CD14-positive monocyte (primary cell): ENCODE measurements around the gene IGF2R. TPM values are rescaled to one million over a fixed set of nuclear protein-coding genes. Genes with fewer than 3 reads are reported as not detected.
"Not testable (repeated sequence)": the region's sequence is repeated elsewhere in the genome, so short reads cannot be mapped to it uniquely, and the experiment has no call there.

ENCODE experiments used
- DNase-seq, 3 donors: peaks; one replicate each; pipeline ENCODE4 v3.0.0-alpha.2; 2011 to 2022
- H2AFZ ChIP-seq: 2 replicates; pipeline ENCODE4 v1.6.0; 2012; ENCODE audit warnings: mild to moderate bottlenecking, low read depth, low read length, inconsistent platforms; ENCODE audit not compliant: insufficient read depth, poor library complexity, severe bottlenecking
- H3K27ac ChIP-seq, 2 donors: 1 replicate in 1 of 2; 2 replicates in 1 of 2; pipeline ENCODE4 v1.5.1; 2012 to 2013; ENCODE audit warnings: low read length in 2 of 2, control low read depth in 1 of 2, inconsistent platforms in 1 of 2, low read depth in 1 of 2, mild to moderate bottlenecking in 1 of 2
- H3K27me3 ChIP-seq, 2 donors: one replicate each; pipeline versions ENCODE4 v1.6.0 to v1.6.1; 2011 to 2013; ENCODE audit warnings: low read length in 2 of 2; ENCODE audit not compliant: control insufficient read depth in 2 of 2, insufficient read depth in 2 of 2
- H3K36me3 ChIP-seq, 2 donors: replicated peaks in 1 of 2; 1 replicate in 1 of 2; 2 replicates in 1 of 2; pipeline versions ENCODE4 v1.5.1 to v1.6.1; 2012 to 2013; ENCODE audit warnings: low read length in 2 of 2, control low read depth in 1 of 2, inconsistent platforms in 1 of 2, mild to moderate bottlenecking in 1 of 2; ENCODE audit not compliant: insufficient read depth in 2 of 2, control insufficient read depth in 1 of 2
- H3K4me1 ChIP-seq, 2 donors: 1 replicate in 1 of 2; 2 replicates in 1 of 2; pipeline versions ENCODE4 v1.5.1 to v1.6.1; 2012 to 2013; ENCODE audit warnings: low read length in 2 of 2, control low read depth in 1 of 2, inconsistent platforms in 1 of 2, mild to moderate bottlenecking in 1 of 2, moderate library complexity in 1 of 2; ENCODE audit not compliant: insufficient read depth in 2 of 2, control insufficient read depth in 1 of 2
- H3K4me2 ChIP-seq: replicated peaks from 2 replicates; pipeline ENCODE3; 2012; ENCODE audit warnings: low read length, moderate library complexity, mild to moderate bottlenecking; ENCODE audit not compliant: poor library complexity, severe bottlenecking; ENCODE audit errors: extremely low read depth
- H3K4me3 ChIP-seq, 3 experiments: fragments of 200-600 bp in 1 of 3; sonication (generic) in 1 of 3; replicated peaks in 1 of 3; 1 replicate in 2 of 3; 2 replicates in 1 of 3; pipeline ENCODE4 v1.5.1; 2011 to 2013; ENCODE audit warnings: low read length in 3 of 3, mild to moderate bottlenecking in 3 of 3, control low read depth in 2 of 3, low read depth in 2 of 3, inconsistent platforms in 1 of 3, moderate library complexity in 1 of 3
- H3K79me2 ChIP-seq: 2 replicates; pipeline ENCODE4 v1.6.0; 2012; ENCODE audit warnings: mild to moderate bottlenecking, control low read depth, inconsistent platforms, low read length, moderate library complexity; ENCODE audit not compliant: insufficient read depth
- H3K9ac ChIP-seq: 2 replicates; pipeline ENCODE4 v1.6.0; 2017; ENCODE audit warnings: low read length, mild to moderate bottlenecking; ENCODE audit not compliant: insufficient read depth, poor library complexity, severe bottlenecking
- H3K9me3 ChIP-seq, 2 donors: replicated peaks in 1 of 2; 1 replicate in 1 of 2; 2 replicates in 1 of 2; pipeline versions ENCODE4 v1.5.1 to v1.6.1; 2012 to 2013; ENCODE audit warnings: low read length in 2 of 2, control low read depth in 1 of 2; ENCODE audit not compliant: control insufficient read depth in 1 of 2, insufficient read depth in 1 of 2
- H4K20me1 ChIP-seq: 2 replicates; pipeline ENCODE4 v1.6.0; 2012; ENCODE audit warnings: mild to moderate bottlenecking, low read length, control low read depth, moderate library complexity; ENCODE audit not compliant: insufficient read depth
- H3K27ac Mint-ChIP-seq, 7 donors: one replicate each; pipeline ENCODE4 v1.8.0; 2020; ENCODE audit warnings: mild to moderate bottlenecking in 7 of 7, mixed read lengths in 7 of 7, moderate library complexity in 6 of 7, inconsistent platforms in 2 of 7
- H3K27me3 Mint-ChIP-seq, 3 donors: one replicate each; pipeline ENCODE4 v1.8.0; 2021 to 2022; ENCODE audit warnings: low read depth in 3 of 3, mild to moderate bottlenecking in 3 of 3, mixed read lengths in 3 of 3, moderate library complexity in 3 of 3, inconsistent platforms in 1 of 3
- H3K36me3 Mint-ChIP-seq, 2 donors: one replicate each; pipeline ENCODE4 v1.8.0; 2020; ENCODE audit warnings: mixed read lengths in 2 of 2, inconsistent platforms in 1 of 2, mild to moderate bottlenecking in 1 of 2
- H3K4me1 Mint-ChIP-seq: one replicate; pipeline ENCODE4 v1.8.0; 2020; ENCODE audit warnings: mild to moderate bottlenecking, mixed read lengths
- H3K4me3 Mint-ChIP-seq, 2 donors: one replicate each; pipeline ENCODE4 v1.8.0; 2020; ENCODE audit warnings: mild to moderate bottlenecking in 2 of 2, mixed read lengths in 2 of 2, moderate library complexity in 1 of 2
- H3K9me3 Mint-ChIP-seq, 7 donors: one replicate each; pipeline ENCODE4 v1.8.0; 2020 to 2022; ENCODE audit warnings: mixed read lengths in 7 of 7, mild to moderate bottlenecking in 6 of 7, moderate library complexity in 6 of 7, inconsistent platforms in 2 of 7
- CTCF ChIP-seq: fragments of 200-600 bp; IDR thresholded peaks from one replicate; pipeline ENCODE4 v1.8.0; 2022; ENCODE audit warnings: antibody characterized with exemption, mild to moderate bottlenecking
- WGBS: methylation state at CpG from one replicate; pipeline ENCODE4 v1.1.5; 2013; ENCODE audit warnings: missing lambda C conversion rate; ENCODE audit not compliant: insufficient coverage; 5-methylcytosine and 5-hydroxymethylcytosine counted together
- intact Hi-C, 2 donors: fragments of 100-400 bp; cut with micrococcal nuclease; formaldehyde crosslinking; loops; one replicate each; pipeline versions ENCODE4 v1.15.0 to v1.15.1; 2023
- polyA plus RNA-seq, 3 donors: library from polyadenylated mRNA; depleted of rRNA in 1 of 3; unstranded in 2 of 3; stranded (reverse) in 1 of 3; fragments of 300-500 nt in 2 of 3; fragments of >200 nt in 1 of 3; fragmentation: Illumina TruSeq in 2 of 3; gene quantifications; 1 replicate in 2 of 3; 2 replicates in 1 of 3; pipeline ENCODE4 v1.2.3, GENCODE V29; 2012 to 2021

IGF2R gene
- polyA plus RNA-seq, 3 donors = 6.9 to 44.8 (median 8.2) TPM

GRCh38 chr6:159966339-159966738, 2.5 kb upstream of the IGF2R start:
- Mint-ChIP-seq H3K36me3 (peaks cover 16 to 17% of the 10 kb centered on the region in 2 donors), H3K27me3 (peaks cover 3 to 9% (median 5%) of the 10 kb centered on the region in 3 donors), H3K27ac (peak overlapping the region; percentile 79 to 91 (median 83)), H3K4me1 (peaks cover 63% of the 10 kb centered on the region), H3K4me3 (peak overlapping the region in 1 of 2 donors; percentile 30), H3K9me3 (no peaks in the 10 kb centered on the region)
- Histone ChIP-seq H4K20me1 (peaks cover 15% of the 10 kb centered on the region), H3K4me3 (peak overlapping the region in 1 of 3 experiments; percentile 39), H3K9ac (no peak overlapping the region), H3K4me2 (peak overlapping the region; percentile 27), H2AFZ (no peak overlapping the region), H3K27me3 (no peaks in the 10 kb centered on the region), H3K4me1 (peaks cover 69 to 75% of the 10 kb centered on the region in 2 donors), H3K27ac (peak overlapping the region; percentile 38 to 64), H3K36me3 (no peaks in the 10 kb centered on the region), H3K79me2 (peaks cover 22% of the 10 kb centered on the region), H3K9me3 (no peaks in the 10 kb centered on the region)
- intact Hi-C loops = no loop called here
- DNase-seq = peak; percentile 66 to 73 (median 71)
- 0% methylated on average over 1 of the region's 4 CpGs for WGBS
- peak; percentile 64 for TF ChIP-seq CTCF

GRCh38 chr6:159966981-159967380, 1.9 kb upstream of the IGF2R start:
- H3K4me3 Mint-ChIP-seq = no peak overlapping the region
- Histone ChIP-seq H3K36me3 (no peaks in the 10 kb centered on the region), H3K4me3 (no peak overlapping the region), H4K20me1 (peaks cover 21% of the 10 kb centered on the region), H3K27ac (peak overlapping the region in 1 of 2 donors; percentile 64), H3K4me1 (peaks cover 67 to 75% of the 10 kb centered on the region in 2 donors), H2AFZ (no peak overlapping the region), H3K79me2 (peaks cover 29% of the 10 kb centered on the region), H3K9me3 (no peaks in the 10 kb centered on the region), H3K27me3 (no peaks in the 10 kb centered on the region), H3K9ac (no peak overlapping the region), H3K4me2 (no peak overlapping the region)
- H3K4me1 Mint-ChIP-seq = peaks cover 59% of the 10 kb centered on the region
- intact Hi-C loops = no loop called here
- H3K9me3 Mint-ChIP-seq = no peaks in the 10 kb centered on the region
- DNase-seq = no peak
- no peak for TF ChIP-seq CTCF
- peaks cover 4 to 9% (median 7%) of the 10 kb centered on the region in 3 donors for H3K27me3 Mint-ChIP-seq
- H3K36me3 Mint-ChIP-seq = peaks cover 18 to 20% of the 10 kb centered on the region in 2 donors
- H3K27ac Mint-ChIP-seq = peak overlapping the region; percentile 79 to 91 (median 83)
- WGBS = no CpG with 5 or more reads among the region's 3 CpGs

GRCh38 chr6:159967621-159968020, 1.3 kb upstream of the IGF2R start:
- not testable (repeated sequence) for H3K4me2 ChIP-seq, H3K9me3 Mint-ChIP-seq, H3K9me3 ChIP-seq, H3K9ac ChIP-seq, H2AFZ ChIP-seq, H3K4me3 Mint-ChIP-seq, H3K36me3 ChIP-seq, H3K4me3 ChIP-seq, H3K27me3 ChIP-seq, DNase-seq
- H3K27me3 Mint-ChIP-seq = peaks cover 6 to 11% (median 8%) of the 10 kb centered on the region in 3 donors
- peak overlapping the region in 1 of 2 donors; percentile 89 for H3K27ac ChIP-seq
- peaks cover 67 to 76% of the 10 kb centered on the region in 2 donors for H3K4me1 ChIP-seq
- peaks cover 61% of the 10 kb centered on the region for H3K4me1 Mint-ChIP-seq
- peaks cover 28% of the 10 kb centered on the region for H4K20me1 ChIP-seq
- intact Hi-C loops = loop anchor here in 1 of 2 donors (2.0 kb wide), 1 partner anchor 15 kb away; no protein-coding TSS in a partner anchor
- WGBS = 90% methylated on average over 10 of the region's 17 CpGs
- H3K27ac Mint-ChIP-seq = peak overlapping the region in 4 of 7 donors; percentile 18 to 81 (median 48)
- H3K36me3 Mint-ChIP-seq = peaks cover 21 to 26% of the 10 kb centered on the region in 2 donors
- peaks cover 35% of the 10 kb centered on the region for H3K79me2 ChIP-seq
